ENCODE results near the gene DCDC2.

DNA sequence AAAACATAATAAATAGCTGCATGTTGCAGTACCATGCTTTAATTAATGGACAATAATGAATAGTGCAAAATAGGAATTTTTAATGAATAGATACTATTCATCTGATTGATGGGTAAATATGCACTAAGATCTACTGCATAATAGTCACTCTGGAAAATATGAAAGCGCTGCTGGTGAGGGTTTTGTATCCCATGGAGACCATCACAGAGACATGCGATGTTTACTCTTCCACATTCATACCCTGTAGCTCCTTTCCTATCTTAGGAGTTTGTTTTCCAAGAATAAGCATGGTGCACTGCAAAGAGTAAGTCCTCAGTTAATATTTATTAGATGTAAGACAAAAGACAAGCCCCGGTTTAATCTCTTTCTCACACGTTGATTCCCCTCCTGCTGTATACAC is 150.4 kb downstream of the DCDC2 start:
- TF ChIP-seq POLR2A (IDR thresholded peaks at IDR 0.05): no peak
- TF ChIP-seq, protein P1, sequence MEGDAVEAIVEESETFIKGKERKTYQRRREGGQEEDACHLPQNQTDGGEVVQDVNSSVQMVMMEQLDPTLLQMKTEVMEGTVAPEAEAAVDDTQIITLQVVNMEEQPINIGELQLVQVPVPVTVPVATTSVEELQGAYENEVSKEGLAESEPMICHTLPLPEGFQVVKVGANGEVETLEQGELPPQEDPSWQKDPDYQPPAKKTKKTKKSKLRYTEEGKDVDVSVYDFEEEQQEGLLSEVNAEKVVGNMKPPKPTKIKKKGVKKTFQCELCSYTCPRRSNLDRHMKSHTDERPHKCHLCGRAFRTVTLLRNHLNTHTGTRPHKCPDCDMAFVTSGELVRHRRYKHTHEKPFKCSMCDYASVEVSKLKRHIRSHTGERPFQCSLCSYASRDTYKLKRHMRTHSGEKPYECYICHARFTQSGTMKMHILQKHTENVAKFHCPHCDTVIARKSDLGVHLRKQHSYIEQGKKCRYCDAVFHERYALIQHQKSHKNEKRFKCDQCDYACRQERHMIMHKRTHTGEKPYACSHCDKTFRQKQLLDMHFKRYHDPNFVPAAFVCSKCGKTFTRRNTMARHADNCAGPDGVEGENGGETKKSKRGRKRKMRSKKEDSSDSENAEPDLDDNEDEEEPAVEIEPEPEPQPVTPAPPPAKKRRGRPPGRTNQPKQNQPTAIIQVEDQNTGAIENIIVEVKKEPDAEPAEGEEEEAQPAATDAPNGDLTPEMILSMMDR (IDR thresholded peaks at IDR 0.05): no peak

Data from tibial nerve (tissue), 3 donors.